Esophagus squamous epithelium (tissue), 5 donors: ENCODE data around the gene HIF1A. TPM values are rescaled to one million over a fixed set of nuclear protein-coding genes. Genes with fewer than 3 reads are reported as not detected.
A peak's percentile ranks its signal among the peaks of the same experiment; 100 is the strongest.
"Not testable (repeated sequence)": the region's sequence is repeated elsewhere in the genome, so short reads cannot be mapped to it uniquely, and the experiment has no call there.

Source experiments
- DNase-seq: peaks from one replicate; lab custom pipeline; 2025; lab: John Stamatoyannopoulos, UW
- H3K27ac ChIP-seq, 4 donors: fragments of 200-600 bp; sonication (generic); one replicate each; pipeline ENCODE4 v1.5.1; 2016 to 2019; ENCODE audit warnings: mild to moderate bottlenecking in 1 of 4
- H3K27me3 ChIP-seq, 4 donors: fragments of 200-600 bp; sonication (generic); 1 replicate in 3 of 4; 2 replicates in 1 of 4; pipeline versions ENCODE4 v1.5.1 to v1.6.0; 2017 to 2021; ENCODE audit warnings: antibody characterized with exemption in 1 of 4
- H3K36me3 ChIP-seq, 3 donors: fragments of 200-600 bp; sonication (generic); one replicate each; pipeline ENCODE4 v1.5.1; 2016 to 2019
- H3K4me1 ChIP-seq, 3 donors: fragments of 200-600 bp; sonication (generic); one replicate each; pipeline ENCODE4 v1.5.1; 2017 to 2019
- H3K4me3 ChIP-seq, 4 donors: fragments of 200-600 bp; sonication (generic); 1 replicate in 3 of 4; 2 replicates in 1 of 4; pipeline ENCODE4 v1.5.1; 2016 to 2019; ENCODE audit warnings: mild to moderate bottlenecking in 2 of 4, moderate library complexity in 1 of 4
- H3K9me3 ChIP-seq, 3 donors: fragments of 200-600 bp; sonication (generic); one replicate each; pipeline ENCODE4 v1.5.1; 2016 to 2019
- POLR2A ChIP-seq, 4 donors: fragments of 450-650 bp; IDR thresholded peaks; one replicate each; pipeline ENCODE4 v1.6.1; 2017; ENCODE audit warnings: antibody characterized with exemption in 4 of 4, mild to moderate bottlenecking in 4 of 4, moderate library complexity in 3 of 4
- WGBS, 2 donors: methylation state at CpG; one replicate each; pipeline ENCODE4 v1.1.5; 2018; 5-methylcytosine and 5-hydroxymethylcytosine counted together
- intact Hi-C: fragments of 100-400 bp; cut with DNase I; formaldehyde crosslinking; loops from one replicate; pipeline ENCODE4 v1.15.0; 2022
- total RNA-seq, 4 donors: library from RNA; depleted of rRNA; stranded (reverse); fragments of >200 nt; gene quantifications; one replicate each; pipeline ENCODE4 v1.1.0, GENCODE V29; 2016
- TF ChIP-seq, protein P1 (sequence below), 6 experiments: fragments of 450-650 bp in 4 of 6; fragments of 200-600 bp in 2 of 6; sonication (generic) in 2 of 6; IDR thresholded peaks; one replicate each; pipeline ENCODE4 v1.5.1; 2016 to 2019; ENCODE audit warnings: antibody characterized with exemption in 6 of 6, mild to moderate bottlenecking in 4 of 6, moderate library complexity in 4 of 6
- donor health status: DM: yes; HTN: yes; CAD: no.

HIF1A gene
- total RNA-seq, 4 donors from 2014 or later: 108 to 199 (median 127) TPM

DNA sequence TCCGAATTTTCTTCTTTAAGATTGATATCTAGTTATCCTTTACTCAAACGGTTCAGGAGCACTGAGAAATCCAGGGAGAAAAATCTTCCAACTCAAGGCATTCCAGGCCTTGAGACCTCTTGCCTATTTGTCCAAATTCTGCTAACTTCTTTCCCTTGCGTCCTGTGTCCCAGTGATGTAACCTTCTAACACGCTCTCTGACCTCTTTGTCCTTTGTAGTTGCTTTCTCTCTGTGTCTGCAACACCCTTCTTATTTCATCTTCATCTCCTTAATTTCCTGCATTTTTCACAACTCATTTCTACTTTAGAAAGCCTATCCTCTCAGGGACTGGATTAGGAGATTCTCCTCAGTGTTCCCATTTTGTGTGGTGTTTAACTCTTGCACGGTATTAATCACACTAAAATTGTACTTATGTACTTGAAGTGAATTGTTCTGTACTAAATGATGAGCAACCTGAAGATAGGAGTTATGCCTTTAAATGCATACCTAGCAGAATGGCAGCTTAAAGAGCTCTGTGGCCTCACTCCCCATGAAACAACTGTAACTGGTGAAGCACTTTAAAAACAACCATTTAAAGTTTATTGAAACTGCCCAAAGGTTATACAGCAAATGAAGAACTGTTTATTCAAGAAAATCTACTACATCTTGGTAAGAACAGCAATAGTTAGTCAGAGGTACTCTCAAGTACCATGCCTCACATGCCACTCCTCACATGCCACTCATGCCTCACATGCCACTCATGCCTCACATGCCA is 59.5 kb downstream of the HIF1A start:
- H3K27me3 ChIP-seq: no peaks in the 10 kb centered on the region

DNA sequence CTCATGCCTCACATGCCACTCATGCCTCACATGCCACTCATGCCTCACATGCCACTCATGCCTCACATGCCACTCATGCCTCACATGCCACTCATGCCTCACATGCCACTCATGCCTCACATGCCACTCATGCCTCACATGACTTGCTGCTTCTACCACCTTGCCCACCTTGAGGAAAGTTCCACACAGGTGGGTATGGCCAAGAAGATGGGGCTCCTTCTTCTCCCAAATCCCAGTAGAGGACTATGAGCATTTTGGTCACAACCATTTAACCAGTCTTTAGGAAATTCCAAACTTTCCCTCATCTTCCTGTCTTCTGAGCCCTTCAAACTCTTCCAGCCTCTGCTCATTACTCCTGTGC is 60.0 kb downstream of the HIF1A start:
- H3K27me3 ChIP-seq, DNase-seq, intact Hi-C loops, H3K27ac ChIP-seq, H3K36me3 ChIP-seq, H3K4me3 ChIP-seq, H3K9me3 ChIP-seq: not testable (repeated sequence)
- peaks cover 0 to 23% (median 5%) of the 10 kb centered on the region in 3 donors for H3K4me1 ChIP-seq

More for the DNA sequence above, 59.5 kb downstream of the HIF1A start:
- no peak for DNase-seq
- Histone ChIP-seq H3K27ac (no peak overlapping the region), H3K9me3 (no peaks in the 10 kb centered on the region), H3K4me1 (peaks cover 0 to 29% (median 8%) of the 10 kb centered on the region in 3 donors), H3K36me3 (no peaks in the 10 kb centered on the region), H3K4me3 (no peak overlapping the region)
- intact Hi-C loops: no loop called here
- 75 to 80% methylated on average over 5 of the region's 5 CpGs for WGBS, 2 donors
- TF ChIP-seq POLR2A (IDR thresholded peaks at IDR 0.05): no peak
- TF ChIP-seq, protein P1, sequence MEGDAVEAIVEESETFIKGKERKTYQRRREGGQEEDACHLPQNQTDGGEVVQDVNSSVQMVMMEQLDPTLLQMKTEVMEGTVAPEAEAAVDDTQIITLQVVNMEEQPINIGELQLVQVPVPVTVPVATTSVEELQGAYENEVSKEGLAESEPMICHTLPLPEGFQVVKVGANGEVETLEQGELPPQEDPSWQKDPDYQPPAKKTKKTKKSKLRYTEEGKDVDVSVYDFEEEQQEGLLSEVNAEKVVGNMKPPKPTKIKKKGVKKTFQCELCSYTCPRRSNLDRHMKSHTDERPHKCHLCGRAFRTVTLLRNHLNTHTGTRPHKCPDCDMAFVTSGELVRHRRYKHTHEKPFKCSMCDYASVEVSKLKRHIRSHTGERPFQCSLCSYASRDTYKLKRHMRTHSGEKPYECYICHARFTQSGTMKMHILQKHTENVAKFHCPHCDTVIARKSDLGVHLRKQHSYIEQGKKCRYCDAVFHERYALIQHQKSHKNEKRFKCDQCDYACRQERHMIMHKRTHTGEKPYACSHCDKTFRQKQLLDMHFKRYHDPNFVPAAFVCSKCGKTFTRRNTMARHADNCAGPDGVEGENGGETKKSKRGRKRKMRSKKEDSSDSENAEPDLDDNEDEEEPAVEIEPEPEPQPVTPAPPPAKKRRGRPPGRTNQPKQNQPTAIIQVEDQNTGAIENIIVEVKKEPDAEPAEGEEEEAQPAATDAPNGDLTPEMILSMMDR (IDR thresholded peaks at IDR 0.05): no peak

DNA sequence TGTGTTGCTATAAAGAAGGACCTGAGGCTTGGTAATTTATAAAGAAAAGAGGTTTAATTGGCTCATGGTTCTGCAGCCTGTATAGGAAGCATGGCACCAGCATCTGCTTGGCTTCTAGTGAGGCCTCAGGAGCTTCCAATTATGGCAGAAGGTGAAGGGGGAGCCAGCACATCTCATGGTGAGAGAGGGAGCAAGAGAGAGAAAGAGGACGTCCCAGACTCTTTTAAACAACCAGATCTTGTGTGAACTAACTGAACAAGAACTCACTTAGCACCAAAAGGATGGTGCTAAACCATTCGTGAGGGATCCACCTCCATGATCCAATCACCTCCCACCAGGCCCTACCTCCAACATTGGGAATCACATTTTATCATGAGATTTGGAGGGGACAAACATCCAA is 60.8 kb downstream of the HIF1A start:
- Histone ChIP-seq H3K36me3 (no peaks in the 10 kb centered on the region), H3K27me3 (no peaks in the 10 kb centered on the region), H3K4me3 (no peak overlapping the region), H3K4me1 (peaks cover 0 to 19% (median 3%) of the 10 kb centered on the region in 3 donors), H3K27ac (no peak overlapping the region), H3K9me3 (no peaks in the 10 kb centered on the region)
- whole genome bisulfite sequencing, 2 donors: 63 to 75% methylated on average over 2 of the region's 2 CpGs
- intact Hi-C loops: no loop called here
- no peak for DNase-seq
- no peak for TF ChIP-seq POLR2A (IDR thresholded peaks at IDR 0.05)
- TF ChIP-seq, protein P1 (IDR thresholded peaks at IDR 0.05): no peak

DNA sequence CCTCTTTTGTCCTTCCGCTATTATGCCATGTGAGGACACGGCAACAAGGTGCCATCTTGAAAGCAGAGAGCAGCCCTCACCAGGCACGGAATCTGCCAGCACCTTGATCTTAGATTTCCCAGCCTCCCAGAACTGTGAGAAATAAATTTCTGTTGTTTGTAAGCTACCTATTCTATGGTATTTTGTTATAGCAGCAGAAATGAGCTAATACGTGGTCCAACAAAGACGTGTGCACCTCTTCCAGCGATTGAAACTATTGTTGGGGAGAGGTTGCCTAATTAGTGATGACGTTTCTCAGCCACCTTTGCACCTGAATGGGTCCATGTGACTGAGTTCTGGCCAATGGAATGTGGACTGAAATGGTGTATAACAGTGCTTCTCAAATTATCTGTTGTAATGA is 64.6 kb downstream of the HIF1A start:
- Histone ChIP-seq H3K4me1 (peaks cover 0 to 29% (median 12%) of the 10 kb centered on the region in 3 donors), H3K4me3 (no peak overlapping the region), H3K27me3 (no peaks in the 10 kb centered on the region), H3K9me3 (no peaks in the 10 kb centered on the region), H3K36me3 (no peaks in the 10 kb centered on the region), H3K27ac (no peak overlapping the region)
- DNase-seq: no peak
- intact Hi-C loops: no loop called here
- TF ChIP-seq, protein P1 (IDR thresholded peaks at IDR 0.05): no peak
- no peak for TF ChIP-seq POLR2A (IDR thresholded peaks at IDR 0.05)
- WGBS, 2 donors: 72 to 90% methylated on average over 7 of the region's 7 CpGs

DNA sequence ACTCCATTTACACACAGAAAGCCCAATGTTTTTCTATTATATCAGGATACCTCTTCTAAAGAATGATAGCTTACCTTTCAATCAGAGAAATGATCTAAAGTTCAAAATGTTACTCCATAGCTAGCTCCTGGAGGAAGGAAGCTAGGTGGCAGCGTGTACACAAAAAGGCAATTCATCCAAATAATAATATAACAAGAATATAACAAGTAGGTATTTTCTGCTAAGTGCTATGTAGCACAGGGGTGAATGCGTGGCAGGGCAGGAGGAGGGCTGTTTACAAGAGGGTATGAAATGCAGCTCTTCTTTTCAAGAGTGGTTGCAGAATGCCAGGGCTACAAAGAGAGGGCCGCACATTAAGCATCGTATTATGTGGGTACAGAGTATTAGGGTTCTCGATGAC is 66.2 kb downstream of the HIF1A start:
- intact Hi-C loops: no loop called here
- Histone ChIP-seq H3K4me1 (peaks cover 0 to 46% (median 16%) of the 10 kb centered on the region in 3 donors), H3K9me3 (no peaks in the 10 kb centered on the region), H3K36me3 (no peaks in the 10 kb centered on the region), H3K4me3 (peak overlapping the region; percentile 71 to 93 (median 81)), H3K27ac (peak overlapping the region; percentile 80 to 96 (median 92)), H3K27me3 (no peaks in the 10 kb centered on the region)
- WGBS, 2 donors: 35 to 39% methylated on average over 5 of the region's 5 CpGs
- no peak for TF ChIP-seq POLR2A (IDR thresholded peaks at IDR 0.05)
- TF ChIP-seq, protein P1 (IDR thresholded peaks at IDR 0.05): no peak
- no peak for DNase-seq
